HEK293 (cell line): ENCODE results near the gene NPR3.

ENCODE experiments used
- CTCF ChIA-PET: fragments of 350-600 bp; formaldehyde crosslinking; extraction: SDS; loops from one replicate; lab custom pipeline; 2021; ENCODE audit warnings: antibody characterized with exemption; lab: Yijun Ruan, JAX
- POLR2A ChIA-PET: fragments of 300-600 bp; formaldehyde crosslinking; extraction: SDS; loops from one replicate; lab custom pipeline; 2020; ENCODE audit warnings: antibody characterized with exemption, inconsistent platforms; lab: Yijun Ruan, JAX
- H3K27ac ChIP-seq: fragments of 200-500 bp; sonication (Bioruptor generic); 2 replicates; pipeline ENCODE4 v1.5.1; 2014; ENCODE audit warnings: low read depth, low read length, control low read depth, inconsistent platforms; ENCODE audit errors: extremely low read depth
- H3K36me3 ChIP-seq, 2 experiments: fragments of 200-500 bp in 1 of 2; sonication (Bioruptor generic) in 1 of 2; 1 replicate in 1 of 2; 2 replicates in 1 of 2; pipeline ENCODE4 v1.5.1; 2014 to 2017; ENCODE audit warnings: inconsistent platforms in 2 of 2, low read length in 2 of 2; ENCODE audit not compliant: control insufficient read depth in 2 of 2, insufficient read depth in 1 of 2
- H3K4me1 ChIP-seq: fragments of 200-500 bp; sonication (Bioruptor generic); 2 replicates; pipeline ENCODE4 v1.5.1; 2014; ENCODE audit warnings: mild to moderate bottlenecking, low read length, inconsistent platforms; ENCODE audit not compliant: control insufficient read depth, insufficient read depth
- H3K4me3 ChIP-seq: 2 replicates; pipeline ENCODE4 v1.5.1; 2011; ENCODE audit warnings: low read depth, mild to moderate bottlenecking, control low read depth, low read length, moderate library complexity
- H3K9me3 ChIP-seq: fragments of 200-500 bp; sonication (Bioruptor generic); 2 replicates; pipeline ENCODE4 v1.5.1; 2014; ENCODE audit warnings: low read depth, low read length, inconsistent platforms; ENCODE audit not compliant: control insufficient read depth, insufficient read depth
- BCL6B ChIP-seq: fragments of 450-650 bp; formaldehyde crosslinking; IDR thresholded peaks from 2 replicates; pipeline ENCODE4 v1.5.1; 2017; ENCODE audit warnings: missing biosample characterization, missing genetic modification characterization
- CTCF ChIP-seq: fragments of 450-650 bp; formaldehyde crosslinking; IDR thresholded peaks from 2 replicates; pipeline ENCODE4 v1.5.1; 2016; ENCODE audit warnings: missing biosample characterization, missing genetic modification characterization
- GFI1B ChIP-seq: fragments of 450-650 bp; formaldehyde crosslinking; IDR thresholded peaks from 2 replicates; pipeline ENCODE4 v1.5.1; 2016; ENCODE audit warnings: missing biosample characterization, missing genetic modification characterization
- GLI2 ChIP-seq: fragments of 450-650 bp; formaldehyde crosslinking; IDR thresholded peaks from 2 replicates; pipeline ENCODE4; 2017; ENCODE audit warnings: missing biosample characterization, missing genetic modification characterization, low read depth, borderline replicate concordance
- IKZF3 ChIP-seq: fragments of 450-650 bp; IDR thresholded peaks from 2 replicates; pipeline ENCODE4 v1.5.0; 2018; ENCODE audit warnings: missing biosample characterization, mild to moderate bottlenecking, missing genetic modification characterization, moderate library complexity
- MYNN ChIP-seq: fragments of 450-650 bp; formaldehyde crosslinking; IDR thresholded peaks from 2 replicates; pipeline ENCODE4 v1.5.1; 2016; ENCODE audit warnings: missing biosample characterization, missing genetic modification characterization, borderline replicate concordance
- PATZ1 ChIP-seq: fragments of 450-650 bp; formaldehyde crosslinking; IDR thresholded peaks from 2 replicates; pipeline ENCODE4 v1.5.1; 2016; ENCODE audit warnings: missing biosample characterization, missing genetic modification characterization
- SALL2 ChIP-seq: fragments of 450-650 bp; formaldehyde crosslinking; IDR thresholded peaks from 2 replicates; pipeline ENCODE4 v1.5.0; 2017; ENCODE audit warnings: missing biosample characterization, mild to moderate bottlenecking, missing genetic modification characterization, borderline replicate concordance
- SP7 ChIP-seq: fragments of 450-650 bp; formaldehyde crosslinking; IDR thresholded peaks from 2 replicates; pipeline ENCODE4 v1.5.1; 2016; ENCODE audit warnings: missing biosample characterization, missing genetic modification characterization
- ZBTB49 ChIP-seq: fragments of 450-650 bp; formaldehyde crosslinking; IDR thresholded peaks from 2 replicates; pipeline ENCODE4 v1.5.1; 2016; ENCODE audit warnings: missing biosample characterization, missing genetic modification characterization, low read depth
- ZEB2 ChIP-seq: fragments of 450-650 bp; formaldehyde crosslinking; IDR thresholded peaks from 2 replicates; pipeline ENCODE4 v1.5.1; 2016; ENCODE audit warnings: missing biosample characterization, missing genetic modification characterization
- ZNF114 ChIP-seq: fragments of 450-650 bp; formaldehyde crosslinking; IDR thresholded peaks from 2 replicates; pipeline ENCODE4 v1.5.0; 2017; ENCODE audit warnings: missing biosample characterization, missing genetic modification characterization
- ZNF132 ChIP-seq: fragments of 450-650 bp; formaldehyde crosslinking; IDR thresholded peaks from 2 replicates; pipeline ENCODE4 v1.5.1; 2017; ENCODE audit warnings: missing biosample characterization, missing genetic modification characterization, borderline replicate concordance
- ZNF138 ChIP-seq: fragments of 450-650 bp; formaldehyde crosslinking; IDR thresholded peaks from 2 replicates; pipeline ENCODE4 v1.5.1; 2016; ENCODE audit warnings: missing biosample characterization, missing genetic modification characterization, borderline replicate concordance
- ZNF19 ChIP-seq: fragments of 450-650 bp; formaldehyde crosslinking; IDR thresholded peaks from 2 replicates; pipeline ENCODE4; 2016; ENCODE audit warnings: missing biosample characterization, missing genetic modification characterization, low read depth
- ZNF266 ChIP-seq: fragments of 450-650 bp; formaldehyde crosslinking; IDR thresholded peaks from 2 replicates; pipeline ENCODE4 v1.5.1; 2016; ENCODE audit warnings: missing biosample characterization, missing genetic modification characterization, low read depth
- ZNF335 ChIP-seq: fragments of 450-650 bp; formaldehyde crosslinking; conservative IDR thresholded peaks from 2 replicates; pipeline ENCODE4 v1.5.1; 2016; ENCODE audit warnings: missing biosample characterization, missing genetic modification characterization
- ZNF341 ChIP-seq: fragments of 450-650 bp; formaldehyde crosslinking; IDR thresholded peaks from 2 replicates; pipeline ENCODE4; 2016; ENCODE audit warnings: low read depth, missing biosample characterization, missing genetic modification characterization
- ZNF37A ChIP-seq: fragments of 450-650 bp; IDR thresholded peaks from 2 replicates; pipeline ENCODE4 v1.5.1; 2018; ENCODE audit warnings: missing biosample characterization, missing genetic modification characterization
- ZNF596 ChIP-seq: fragments of 450-650 bp; IDR thresholded peaks from 2 replicates; pipeline ENCODE4 v1.5.0; 2018; ENCODE audit warnings: missing biosample characterization, mild to moderate bottlenecking, missing genetic modification characterization, moderate library complexity
- ZNF624 ChIP-seq: fragments of 450-650 bp; formaldehyde crosslinking; IDR thresholded peaks from 2 replicates; pipeline ENCODE4 v1.5.1; 2017; ENCODE audit warnings: missing biosample characterization, missing genetic modification characterization
- ZNF645 ChIP-seq: fragments of 450-650 bp; formaldehyde crosslinking; IDR thresholded peaks from 2 replicates; pipeline ENCODE4; 2016; ENCODE audit warnings: missing biosample characterization, missing genetic modification characterization
- ZNF664 ChIP-seq: fragments of 450-650 bp; formaldehyde crosslinking; IDR thresholded peaks from 2 replicates; pipeline ENCODE4 v1.5.1; 2016; ENCODE audit warnings: missing biosample characterization, missing genetic modification characterization
- ZNF692 ChIP-seq: fragments of 450-650 bp; formaldehyde crosslinking; IDR thresholded peaks from 2 replicates; pipeline ENCODE4 v1.5.1; 2016; ENCODE audit warnings: missing biosample characterization, missing genetic modification characterization

Gene NPR3

GRCh38 chr5:32767948-32768467 lies 56.9 kb downstream of the NPR3 start:
- Histone ChIP-seq H3K9me3 (no peaks in the 10 kb centered on the region), H3K36me3 (no peaks in the 10 kb centered on the region), H3K4me3 (no peak overlapping the region), H3K27ac (no peak overlapping the region), H3K4me1 (no peaks in the 10 kb centered on the region)
- TF ChIP-seq ZNF645 (tag by site-specific recombination) (no peak), ZNF335 (tag by site-specific recombination) (no peak), MYNN (tag by site-specific recombination) (no peak), ZNF664 (tag by site-specific recombination) (no peak), ZNF596 (tag by site-specific recombination) (no peak), SALL2 (tag by site-specific recombination) (no peak), ZNF341 (tag by site-specific recombination) (no peak), SP7 (no peak), ZNF114 (tag by site-specific recombination) (no peak), ZNF37A (tag by site-specific recombination) (no peak), ZBTB49 (tag by site-specific recombination) (no peak), CTCF (tag by site-specific recombination) (no peak), ZEB2 (tag by site-specific recombination) (no peak), GFI1B (tag by site-specific recombination) (no peak), ZNF19 (no peak), ZNF132 (tag by site-specific recombination) (no peak), PATZ1 (tag by site-specific recombination) (no peak)
- ChIA-PET POLR2A (no interaction called here), CTCF (no interaction called here)

GRCh38 chr5:32769711-32770110 lies 58.6 kb downstream of the NPR3 start:
- POLR2A ChIA-PET: no interaction called here
- Histone ChIP-seq H3K27ac (no peak overlapping the region), H3K4me1 (no peaks in the 10 kb centered on the region), H3K36me3 (no peaks in the 10 kb centered on the region), H3K4me3 (no peak overlapping the region), H3K9me3 (no peaks in the 10 kb centered on the region)
- CTCF ChIA-PET: no interaction called here
- TF ChIP-seq ZNF138 (no peak), IKZF3 (no peak), GLI2 (tag by site-specific recombination) (no peak), ZNF266 (tag by site-specific recombination) (no peak), BCL6B (tag by site-specific recombination) (no peak), ZNF692 (no peak), ZNF624 (tag by site-specific recombination) (no peak)
